NK-92 (cell line): ENCODE measurements around the gene SLC4A11.
"Not testable (repeated sequence)": the region's sequence is repeated elsewhere in the genome, so short reads cannot be mapped to it uniquely, and the experiment has no call there.

Experiments
- DNase-seq: peaks from one replicate; lab custom pipeline; 2025; ENCODE audit not compliant: unreplicated experiment; lab: John Stamatoyannopoulos, UW

Gene SLC4A11

GRCh38 chr20:3228750-3229032, 10.3 kb downstream of the SLC4A11 start:
- no peak for DNase-seq

GRCh38 chr20:3227936-3228749, 10.8 kb downstream of the SLC4A11 start:
- no peak for DNase-seq

DNA sequence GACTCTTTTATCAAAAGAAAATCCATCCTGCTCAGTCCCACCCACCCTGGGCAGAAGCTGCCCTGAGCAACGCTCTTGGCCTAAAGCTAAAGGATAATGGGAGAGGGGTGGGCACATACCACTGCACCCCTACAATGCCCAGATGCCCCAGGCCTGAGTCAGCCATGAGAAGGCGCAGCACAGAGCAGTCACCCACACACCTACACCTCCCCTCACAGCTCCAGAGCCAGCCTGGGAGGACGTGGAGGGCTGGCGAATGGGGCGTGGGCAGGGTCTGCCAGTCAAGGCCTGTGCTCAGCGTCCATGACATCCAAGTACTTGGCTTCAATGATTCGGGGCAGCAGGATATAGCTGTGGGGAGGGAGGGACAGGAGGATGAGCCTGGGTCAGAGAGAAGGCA, 11.5 kb downstream of the SLC4A11 start:
- DNase-seq: no peak

GRCh38 chr20:3226864-3227263, 12.1 kb downstream of the SLC4A11 start:
- no peak for DNase-seq

GRCh38 chr20:3226093-3226492, 12.9 kb downstream of the SLC4A11 start:
- DNase-seq: no peak

- DNase-seq: no peak
Observed at GRCh38 chr20:3224681-3225421, 14.1 kb downstream of the SLC4A11 start.

GRCh38 chr20:3223994-3224680, 14.9 kb downstream of the SLC4A11 start:
- no peak for DNase-seq

DNA sequence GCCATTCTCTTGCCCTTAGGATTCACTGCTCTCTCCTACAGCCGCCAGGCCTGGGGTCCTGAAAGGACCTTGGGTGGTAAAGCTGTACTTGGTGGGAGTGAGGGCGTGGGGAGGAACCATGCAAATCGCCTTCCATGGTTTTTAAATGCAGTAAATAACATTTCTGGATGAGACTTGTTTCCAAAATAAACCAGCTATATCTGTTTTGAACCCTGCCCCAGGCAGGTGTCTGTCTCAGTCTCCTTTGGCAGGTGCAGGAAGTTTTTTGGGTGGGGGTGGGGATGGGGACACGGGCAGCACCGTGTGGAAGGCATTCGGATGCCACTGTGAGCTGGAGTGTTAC, 15.4 kb downstream of the SLC4A11 start:
- DNase-seq: no peak

GRCh38 chr20:3222635-3223600, 16.1 kb downstream of the SLC4A11 start:
- no peak for DNase-seq

GRCh38 chr20:3221398-3222226, 17.4 kb downstream of the SLC4A11 start:
- DNase-seq: no peak

GRCh38 chr20:3218307-3218988, 20.5 kb downstream of the SLC4A11 start:
- DNase-seq: no peak

DNA sequence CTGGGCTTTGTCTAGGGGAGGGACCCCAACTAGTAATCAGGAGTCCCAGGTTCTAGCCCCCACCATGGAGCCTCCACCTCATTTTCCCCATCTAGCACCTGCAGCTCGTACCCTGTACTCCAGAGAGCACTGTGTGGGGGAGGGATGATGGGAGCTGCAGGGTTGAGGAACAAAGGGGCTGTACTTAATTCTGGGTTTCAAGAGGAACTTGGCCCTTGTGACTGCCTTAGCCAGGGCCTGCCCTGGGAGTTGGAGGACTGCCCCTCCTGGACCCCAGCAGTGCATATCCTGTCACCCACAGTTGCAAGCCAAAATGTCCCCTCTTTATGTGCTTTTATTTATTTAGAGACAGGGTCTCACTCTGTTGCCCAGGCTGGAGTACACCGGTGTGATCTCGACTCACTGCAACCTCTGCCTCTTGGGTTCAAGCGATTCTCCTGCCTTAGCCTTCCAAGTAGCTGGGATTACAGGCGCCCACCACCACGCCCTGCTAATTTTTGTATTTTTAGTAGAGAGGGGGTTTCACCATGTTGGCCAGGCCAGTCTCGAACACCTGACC, 23.6 kb downstream of the SLC4A11 start:
- not testable (repeated sequence) for DNase-seq

DNA sequence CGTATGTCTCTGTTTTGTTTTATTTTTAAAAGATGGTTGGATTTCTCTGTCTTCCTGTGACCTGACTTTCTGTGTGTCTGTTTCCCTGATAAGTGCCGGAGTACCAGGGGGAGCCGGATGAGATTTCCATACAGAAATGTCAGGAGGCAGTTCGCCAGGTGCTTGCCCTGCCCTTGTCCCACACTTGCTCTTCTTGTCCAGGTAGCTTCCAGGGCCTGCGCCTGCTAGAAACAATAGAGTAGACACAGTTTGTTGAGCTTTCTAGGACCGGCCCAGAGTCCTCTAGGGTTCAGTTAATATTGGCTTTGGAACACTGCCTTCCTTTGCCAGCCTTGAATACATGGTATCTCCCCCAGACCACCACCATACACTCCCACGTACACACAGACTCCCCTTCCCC, 25.8 kb downstream of the SLC4A11 start:
- no peak for DNase-seq

DNA sequence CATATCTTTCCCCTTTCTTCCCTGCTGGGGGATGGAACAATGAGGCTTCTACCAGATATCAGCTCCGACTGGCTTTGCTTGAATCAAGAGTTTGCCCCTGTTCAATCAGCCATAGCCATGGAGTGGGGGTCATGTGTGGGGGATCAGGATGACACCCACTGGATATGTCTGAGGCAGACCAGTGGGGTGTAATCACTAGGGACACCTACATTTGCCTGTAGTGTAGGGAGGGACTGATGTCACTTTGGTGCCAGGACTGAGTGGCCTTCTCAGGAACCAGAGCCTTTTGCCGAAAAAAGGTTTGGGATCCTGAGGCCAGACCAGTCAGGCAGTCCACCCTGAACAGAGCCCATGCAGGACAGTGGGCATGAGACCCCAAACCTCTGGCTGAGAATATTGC, 28.6 kb downstream of the SLC4A11 start:
- DNase-seq: no peak

DNA sequence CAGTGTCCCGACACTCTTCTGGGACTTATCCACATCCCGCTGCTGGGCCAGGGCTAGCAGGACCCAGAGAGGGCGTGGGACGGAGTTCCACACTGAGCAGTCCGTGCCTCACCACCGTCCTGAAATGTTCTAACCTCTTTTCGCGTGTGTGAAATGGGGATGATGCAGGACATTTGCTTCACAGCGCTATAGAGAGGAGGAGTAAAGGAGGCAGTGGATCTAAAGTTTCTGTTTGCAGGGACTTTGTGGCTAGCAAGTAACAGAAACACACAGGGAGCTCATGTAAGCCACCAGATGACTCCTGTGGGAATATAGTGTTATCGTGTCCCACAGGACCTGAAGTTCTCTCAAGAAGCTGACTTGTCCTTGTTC, 29.1 kb downstream of the SLC4A11 start:
- no peak for DNase-seq

GRCh38 chr20:3209257-3209945, 29.6 kb downstream of the SLC4A11 start, which contains the start of gene ITPA:
TSS of gene ITPA (plus strand) at chr20:3209498. CDS start at chr20:3209552, 54 bp downstream.
- DNase-seq: no peak

- DNase-seq: no peak
Observed at GRCh38 chr20:3208786-3209256, 30.2 kb downstream of the SLC4A11 start.

DNA sequence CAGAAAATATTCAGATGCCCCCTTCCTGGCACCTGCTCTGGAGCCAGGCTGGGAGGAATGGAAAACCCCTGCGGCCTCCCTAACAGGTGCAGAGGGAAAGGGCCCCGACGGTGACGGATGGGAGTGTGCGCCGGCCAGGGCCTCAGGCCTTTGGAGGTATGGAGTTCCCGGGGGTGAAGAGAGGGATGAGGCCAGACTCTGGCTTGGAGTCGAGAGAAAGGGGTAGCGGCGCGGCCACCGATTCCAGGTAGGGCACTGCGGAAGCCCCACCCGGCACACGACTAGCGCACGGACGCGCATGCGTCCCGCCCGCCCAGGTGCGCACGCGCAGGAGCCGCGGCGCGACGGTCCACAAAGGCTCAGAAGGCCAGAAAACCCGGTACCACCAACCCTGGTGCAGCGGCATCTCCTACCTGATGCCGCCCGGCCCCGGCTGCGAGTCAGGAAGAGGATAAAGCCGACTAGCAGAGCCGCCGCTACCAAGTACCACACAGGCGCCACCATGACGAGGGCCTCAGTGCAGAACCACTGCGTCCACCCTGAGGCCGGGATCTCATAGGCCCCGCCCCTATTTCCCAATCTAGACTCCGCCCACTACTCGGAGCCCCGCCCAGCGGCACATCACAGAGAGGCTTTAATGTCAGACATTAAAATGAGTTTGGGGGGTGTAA, 34.7 kb downstream of the SLC4A11 start, which contains the start of gene DDRGK1:
Gene DDRGK1, minus strand, starts transcription at position 559 of the 671 bp plus-strand sequence. Its CDS starts 55 bp downstream, at position 504.
- peak; percentile 41 for DNase-seq
